Mesothelial cell of epicardium (in vitro differentiated cells): Measurements from ENCODE around the gene PRKN. TPM values are rescaled to one million over a fixed set of nuclear protein-coding genes. Genes with fewer than 3 reads are reported as not detected.

ENCODE experiments used
- DNase-seq, 2 experiments: peaks; one replicate each; pipeline ENCODE4 v3.0.0; 2021; ENCODE audit warnings: low spot score in 2 of 2; ENCODE audit not compliant: unreplicated experiment in 2 of 2
- H3K27ac Mint-ChIP-seq: 2 replicates; pipeline ENCODE4 v1.8.0; 2021; ENCODE audit warnings: mixed read lengths
- H3K27me3 Mint-ChIP-seq: 2 replicates; pipeline ENCODE4 v1.8.0; 2021; ENCODE audit warnings: low read depth, mixed read lengths
- H3K36me3 Mint-ChIP-seq: 2 replicates; pipeline ENCODE4 v1.8.0; 2021; ENCODE audit warnings: mixed read lengths
- H3K4me1 Mint-ChIP-seq: 2 replicates; pipeline ENCODE4 v1.8.0; 2021; ENCODE audit warnings: mixed read lengths
- H3K4me3 Mint-ChIP-seq: 2 replicates; pipeline ENCODE4 v1.8.0; 2021; ENCODE audit warnings: mild to moderate bottlenecking, moderate library complexity, mixed read lengths
- H3K9me3 Mint-ChIP-seq: 2 replicates; pipeline ENCODE4 v1.8.0; 2021; ENCODE audit warnings: mixed read lengths
- CTCF ChIP-seq: fragments of 200-600 bp; sonication (generic); IDR thresholded peaks from one replicate; pipeline ENCODE4 v1.5.0; 2021; ENCODE audit warnings: antibody characterized with exemption; ENCODE audit not compliant: unreplicated experiment
- total RNA-seq: library from RNA; stranded (reverse); gene quantifications from 3 replicates; pipeline ENCODE4 v1.2.1, GENCODE V29; 2021

The PRKN gene
- total RNA-seq, 1 donor from 2014 or later: 7.6 TPM

GRCh38 chr6:161594412-161594811, 1133.2 kb downstream of the PRKN start:
- no peak for TF ChIP-seq CTCF
- Mint-ChIP-seq H3K27me3 (peaks cover 4% of the 10 kb centered on the region), H3K27ac (no peak overlapping the region), H3K4me1 (no peaks in the 10 kb centered on the region), H3K9me3 (peaks cover 3% of the 10 kb centered on the region), H3K36me3 (no peaks in the 10 kb centered on the region), H3K4me3 (no peak overlapping the region)
- DNase-seq: no peak

- H3K27ac Mint-ChIP-seq: no peak overlapping the region
- TF ChIP-seq CTCF: no peak
- peaks cover 11% of the 10 kb centered on the region for H3K27me3 Mint-ChIP-seq
- DNase-seq: no peak
- no peaks in the 10 kb centered on the region for H3K4me1 Mint-ChIP-seq
- H3K36me3 Mint-ChIP-seq: no peaks in the 10 kb centered on the region
- H3K4me3 Mint-ChIP-seq: no peak overlapping the region
- H3K9me3 Mint-ChIP-seq: peaks cover 3% of the 10 kb centered on the region
These were observed 1136.5 kb downstream of the PRKN start for GRCh38 chr6:161590961-161591627.

GRCh38 chr6:161586887-161587286, 1140.7 kb downstream of the PRKN start:
- Mint-ChIP-seq H3K27ac (no peak overlapping the region), H3K27me3 (peaks cover 28% of the 10 kb centered on the region), H3K36me3 (no peaks in the 10 kb centered on the region), H3K9me3 (no peaks in the 10 kb centered on the region), H3K4me1 (no peaks in the 10 kb centered on the region), H3K4me3 (no peak overlapping the region)
- no peak for DNase-seq
- no peak for TF ChIP-seq CTCF

DNA sequence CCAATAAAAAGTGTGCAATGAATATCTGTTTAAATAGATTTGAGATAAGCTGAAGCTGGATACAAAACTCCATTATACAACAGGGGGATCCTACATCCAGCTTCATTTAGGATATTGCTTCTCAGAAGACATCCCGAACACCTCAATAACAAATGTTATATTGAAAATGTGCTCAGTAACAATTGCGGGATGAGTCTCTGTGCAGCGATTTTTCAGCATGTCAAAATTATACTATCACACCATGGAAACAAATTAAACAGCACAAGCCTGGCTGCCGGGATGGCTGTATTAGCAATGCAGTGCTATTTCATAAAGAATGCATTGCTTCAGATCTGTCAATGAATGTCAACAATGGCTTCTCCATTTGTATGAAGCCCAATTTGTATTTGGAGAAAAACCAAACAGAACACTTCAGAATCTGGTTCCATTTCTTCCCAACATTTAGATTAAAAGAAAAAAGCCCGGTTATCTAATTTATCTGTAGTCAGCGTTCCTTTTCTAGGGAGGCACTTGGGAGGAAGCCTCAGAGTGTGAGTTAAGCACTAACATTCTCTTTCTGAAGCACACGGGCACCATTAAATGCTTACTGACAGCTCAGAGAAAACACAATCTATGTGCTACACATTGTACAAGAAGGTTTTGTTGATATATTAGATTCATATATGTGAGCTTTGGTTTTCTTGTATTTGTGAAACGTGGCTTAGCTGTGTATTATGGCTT, 1142.8 kb downstream of the PRKN start:
- H3K36me3 Mint-ChIP-seq: no peaks in the 10 kb centered on the region
- no peak overlapping the region for H3K27ac Mint-ChIP-seq
- TF ChIP-seq CTCF: no peak
- peaks cover 28% of the 10 kb centered on the region for H3K27me3 Mint-ChIP-seq
- H3K4me3 Mint-ChIP-seq: no peak overlapping the region
- DNase-seq: no peak
- no peaks in the 10 kb centered on the region for H3K4me1 Mint-ChIP-seq
- H3K9me3 Mint-ChIP-seq: no peaks in the 10 kb centered on the region

DNA sequence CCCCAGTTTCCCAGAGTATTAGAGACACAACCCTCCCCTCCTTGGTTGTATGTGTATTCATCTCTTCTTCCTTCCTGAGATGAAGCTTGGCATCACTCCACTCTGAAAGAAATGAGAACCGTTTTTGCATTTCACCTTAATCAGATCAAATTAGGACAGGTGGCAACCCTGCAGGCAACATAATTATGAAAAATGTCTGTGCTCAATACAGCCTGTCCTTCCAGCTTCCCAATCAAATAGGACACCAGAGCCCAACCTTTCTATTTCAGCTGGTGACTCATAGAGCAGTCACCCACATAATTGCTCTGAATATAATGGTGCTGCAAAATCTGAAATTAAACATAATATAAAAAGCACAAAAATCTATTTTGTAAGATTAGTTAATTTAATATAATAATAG, 1143.5 kb downstream of the PRKN start:
- Mint-ChIP-seq H3K9me3 (no peaks in the 10 kb centered on the region), H3K27ac (no peak overlapping the region), H3K27me3 (peaks cover 28% of the 10 kb centered on the region), H3K4me3 (no peak overlapping the region), H3K4me1 (no peaks in the 10 kb centered on the region), H3K36me3 (no peaks in the 10 kb centered on the region)
- TF ChIP-seq CTCF: no peak
- no peak for DNase-seq
